GM18508 (cell line): Measurements from ENCODE around the gene SYNE3.

ENCODE experiments used
- ATAC-seq: cut with Tn5 transposase; IDR thresholded peaks from one replicate; pipeline ENCODE4 v1.9.1; 2021; ENCODE audit warnings: moderate number of reproducible peaks; ENCODE audit not compliant: insufficient read depth, unreplicated experiment

The SYNE3 gene

GRCh38 chr14:95493976-95494375 is 22.5 kb downstream of the SYNE3 start:
- ATAC-seq: no peak

GRCh38 chr14:95493503-95493902 is 22.9 kb downstream of the SYNE3 start:
- no peak for ATAC-seq

GRCh38 chr14:95491936-95492608 is 24.4 kb downstream of the SYNE3 start:
- ATAC-seq: no peak

- no peak for ATAC-seq
Measured at GRCh38 chr14:95490727-95491451, 25.6 kb downstream of the SYNE3 start.

GRCh38 chr14:95490138-95490509 is 26.3 kb downstream of the SYNE3 start:
- no peak for ATAC-seq

GRCh38 chr14:95489214-95490137 is 27.0 kb downstream of the SYNE3 start:
- no peak for ATAC-seq

GRCh38 chr14:95488376-95489213 is 27.9 kb downstream of the SYNE3 start:
- no peak for ATAC-seq

GRCh38 chr14:95487669-95488084 is 28.8 kb downstream of the SYNE3 start:
- ATAC-seq: no peak

- no peak for ATAC-seq
Measured at GRCh38 chr14:95486875-95487668, 29.4 kb downstream of the SYNE3 start.

GRCh38 chr14:95485222-95485819 is 31.1 kb downstream of the SYNE3 start:
- ATAC-seq: no peak

GRCh38 chr14:95484296-95484695 is 32.2 kb downstream of the SYNE3 start:
- no peak for ATAC-seq

GRCh38 chr14:95483309-95484165 is 32.9 kb downstream of the SYNE3 start:
- no peak for ATAC-seq

- no peak for ATAC-seq
Measured at GRCh38 chr14:95482627-95483308, 33.7 kb downstream of the SYNE3 start.

- ATAC-seq: no peak
Measured at GRCh38 chr14:95481391-95482022, 34.9 kb downstream of the SYNE3 start.

- ATAC-seq: no peak
Measured at GRCh38 chr14:95480887-95481226, 35.6 kb downstream of the SYNE3 start.

- ATAC-seq: peak; percentile 45
Measured at GRCh38 chr14:95480109-95480886, 36.2 kb downstream of the SYNE3 start.
